GM23248 (cell line): ENCODE results near the gene CPED1. TPM values are rescaled to one million over a fixed set of nuclear protein-coding genes. Genes with fewer than 3 reads are reported as not detected.

Source experiments
- DNase-seq: peaks from one replicate; pipeline ENCODE4 v3.0.0-alpha.2; 2015
- H2AFZ ChIP-seq: fragments of 200-600 bp; sonication (generic); 2 replicates; pipeline ENCODE4 v1.6.1; 2016; ENCODE audit warnings: antibody characterized with exemption
- H3F3A ChIP-seq: fragments of 200-600 bp; sonication (generic); 2 replicates; pipeline ENCODE4 v1.6.1; 2016; ENCODE audit warnings: mild to moderate bottlenecking, antibody characterized with exemption, mixed run types; ENCODE audit not compliant: insufficient read depth
- H3K27ac ChIP-seq: fragments of 200-600 bp; sonication (generic); 2 replicates; pipeline ENCODE4 v1.5.1; 2016; ENCODE audit warnings: mild to moderate bottlenecking
- H3K27me3 ChIP-seq: fragments of 200-600 bp; sonication (generic); replicated peaks from 2 replicates; pipeline ENCODE4 v1.6.1; 2016; ENCODE audit warnings: mild to moderate bottlenecking; ENCODE audit not compliant: insufficient read depth
- H3K36me3 ChIP-seq: fragments of 200-600 bp; sonication (generic); 2 replicates; pipeline ENCODE4 v1.6.1; 2016; ENCODE audit warnings: low read depth, mild to moderate bottlenecking
- H3K4me1 ChIP-seq: fragments of 200-600 bp; sonication (generic); 2 replicates; pipeline ENCODE4 v1.6.1; 2016; ENCODE audit warnings: mild to moderate bottlenecking; ENCODE audit not compliant: insufficient read depth
- H3K4me2 ChIP-seq: fragments of 200-600 bp; sonication (generic); one replicate; pipeline ENCODE4 v1.6.1; 2016; ENCODE audit warnings: mild to moderate bottlenecking; ENCODE audit not compliant: unreplicated experiment
- H3K4me3 ChIP-seq: fragments of 200-600 bp; sonication (generic); 2 replicates; pipeline ENCODE4 v1.5.1; 2016; ENCODE audit warnings: mild to moderate bottlenecking
- H3K79me2 ChIP-seq: fragments of 200-600 bp; sonication (generic); 2 replicates; pipeline ENCODE4 v1.6.1; 2016; ENCODE audit warnings: mild to moderate bottlenecking; ENCODE audit not compliant: insufficient read depth
- H3K9ac ChIP-seq: fragments of 200-600 bp; sonication (generic); 2 replicates; pipeline ENCODE4 v1.6.1; 2016; ENCODE audit warnings: mild to moderate bottlenecking
- H3K9me2 ChIP-seq: fragments of 200-600 bp; sonication (generic); 2 replicates; pipeline ENCODE4 v1.6.1; 2016; ENCODE audit warnings: mixed run types, mild to moderate bottlenecking, moderate library complexity; ENCODE audit not compliant: insufficient read depth
- H3K9me3 ChIP-seq: fragments of 200-600 bp; sonication (generic); one replicate; pipeline ENCODE4 v1.6.1; 2017; ENCODE audit warnings: low read depth
- H4K20me1 ChIP-seq: fragments of 200-600 bp; sonication (generic); 2 replicates; pipeline ENCODE4 v1.6.0; 2016; ENCODE audit not compliant: insufficient read depth
- EZH2 ChIP-seq: fragments of 200-600 bp; sonication (generic); IDR thresholded peaks from 2 replicates; pipeline ENCODE4 v1.6.1; 2018; ENCODE audit warnings: antibody characterized with exemption, mild to moderate bottlenecking; ENCODE audit not compliant: insufficient read depth, poor library complexity, severe bottlenecking
- EZH2phosphoT487 ChIP-seq: fragments of 200-600 bp; sonication (generic); IDR thresholded peaks from 2 replicates; pipeline ENCODE4 v1.6.1; 2018; ENCODE audit warnings: antibody characterized with exemption, moderate library complexity, mild to moderate bottlenecking, low read depth; ENCODE audit not compliant: insufficient read depth
- WGBS, 2 experiments: methylation state at CpG; one replicate each; pipeline ENCODE4 v1.1.6; 2015 to 2017; ENCODE audit warnings: low lambda C conversion rate in 2 of 2, low coverage in 1 of 2; ENCODE audit errors: missing lambda C conversion rate in 2 of 2; 5-methylcytosine and 5-hydroxymethylcytosine counted together
- in situ Hi-C: fragments of 300-500 bp; cut with MboI; formaldehyde crosslinking; loops from 2 replicates; pipeline ENCODE4 v1.15.0; 2020
- polyA plus RNA-seq: library from polyadenylated mRNA; unstranded; fragments of >200 nt; fragmentation: Nextera tagmentation; extraction: Ambion mirVana; gene quantifications from 2 replicates; pipeline ENCODE4 v1.2.1, GENCODE V29; 2016
- total RNA-seq: library from RNA; depleted of rRNA; stranded (reverse); fragments of >200 nt; shearing (Covaris generic); gene quantifications from 2 replicates; pipeline ENCODE4 v1.2.3, GENCODE V29; 2014

The CPED1 gene
- total and polyA plus RNA-seq, 2 experiments from 2014 or later: 12.4 to 20.2 TPM

DNA sequence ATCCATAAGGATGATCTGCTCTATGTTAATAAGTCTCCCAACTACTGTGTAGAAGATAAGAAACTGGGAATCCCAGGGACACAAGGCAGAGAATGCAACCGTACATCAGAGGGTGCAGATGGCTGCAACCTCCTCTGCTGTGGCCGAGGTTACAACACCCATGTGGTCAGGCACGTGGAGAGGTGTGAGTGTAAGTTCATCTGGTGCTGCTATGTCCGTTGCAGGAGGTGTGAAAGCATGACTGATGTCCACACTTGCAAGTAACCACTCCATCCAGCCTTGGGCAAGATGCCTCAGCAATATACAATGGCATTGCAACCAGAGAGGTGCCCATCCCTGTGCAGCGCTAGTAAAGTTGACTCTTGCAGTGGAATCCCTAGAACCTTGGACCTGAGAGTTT lies 350.6 kb downstream of the CPED1 start:
- no peaks in the 10 kb centered on the region for H3K36me3 ChIP-seq
- peaks cover 22% of the 10 kb centered on the region for H3K4me1 ChIP-seq
- H3K9ac ChIP-seq: no peak overlapping the region
- no peak overlapping the region for H2AFZ ChIP-seq
- H3K27me3 ChIP-seq: peaks cover 25% of the 10 kb centered on the region
- peaks cover 24% of the 10 kb centered on the region for H3F3A ChIP-seq
- H3K79me2 ChIP-seq: no peaks in the 10 kb centered on the region
- no peaks in the 10 kb centered on the region for H3K9me2 ChIP-seq
- no peaks in the 10 kb centered on the region for H4K20me1 ChIP-seq
- TF ChIP-seq EZH2phosphoT487 (no peak), EZH2 (no peak)
- 85 to 89% methylated on average over 5 of the region's 5 CpGs for WGBS, 2 experiments
- no peak for DNase-seq
- no peak overlapping the region for H3K4me2 ChIP-seq
- in situ Hi-C loops: loop anchor here (25.0 kb wide), 1 partner anchor 352 kb away; the partner anchor contains the start of gene CPED1
- no peak overlapping the region for H3K27ac ChIP-seq
- no peak overlapping the region for H3K4me3 ChIP-seq
- no peaks in the 10 kb centered on the region for H3K9me3 ChIP-seq

- TF ChIP-seq EZH2 (no peak), EZH2phosphoT487 (no peak)
- Histone ChIP-seq H3F3A (peaks cover 24% of the 10 kb centered on the region), H3K4me3 (no peak overlapping the region), H4K20me1 (no peaks in the 10 kb centered on the region), H3K36me3 (no peaks in the 10 kb centered on the region), H3K4me1 (peaks cover 19% of the 10 kb centered on the region), H3K27me3 (no peaks in the 10 kb centered on the region), H2AFZ (no peak overlapping the region), H3K79me2 (no peaks in the 10 kb centered on the region), H3K27ac (no peak overlapping the region), H3K9me2 (no peaks in the 10 kb centered on the region), H3K9me3 (no peaks in the 10 kb centered on the region), H3K9ac (no peak overlapping the region), H3K4me2 (no peak overlapping the region)
- in situ Hi-C loops: loop anchor here (25.0 kb wide), 1 partner anchor 355 kb away; the partner anchor contains the start of gene CPED1
- peak; percentile 7 for DNase-seq
Observed at GRCh38 chr7:121341933-121342332, 353.4 kb downstream of the CPED1 start.

GRCh38 chr7:121342631-121343030 lies 354.1 kb downstream of the CPED1 start:
- H3K36me3 ChIP-seq: no peaks in the 10 kb centered on the region
- in situ Hi-C loops: loop anchor here (25.0 kb wide), 1 partner anchor 355 kb away; the partner anchor contains the start of gene CPED1
- H3K9ac ChIP-seq: no peak overlapping the region
- H3K9me3 ChIP-seq: no peaks in the 10 kb centered on the region
- no peak for DNase-seq
- H3F3A ChIP-seq: peaks cover 21% of the 10 kb centered on the region
- H3K4me1 ChIP-seq: peaks cover 19% of the 10 kb centered on the region
- H4K20me1 ChIP-seq: no peaks in the 10 kb centered on the region
- no peak overlapping the region for H3K27ac ChIP-seq
- no peaks in the 10 kb centered on the region for H3K27me3 ChIP-seq
- H3K79me2 ChIP-seq: no peaks in the 10 kb centered on the region
- no peaks in the 10 kb centered on the region for H3K9me2 ChIP-seq
- H2AFZ ChIP-seq: no peak overlapping the region
- H3K4me2 ChIP-seq: peak overlapping the region; percentile 0
- no peak overlapping the region for H3K4me3 ChIP-seq
- TF ChIP-seq EZH2phosphoT487: no peak
- no peak for TF ChIP-seq EZH2
- WGBS, 2 experiments: 87 to 90% methylated on average over 4 of the region's 4 CpGs

GRCh38 chr7:121343302-121343701 lies 354.8 kb downstream of the CPED1 start:
- DNase-seq: peak; percentile 22

More at GRCh38 chr7:121343302-121343701, 354.8 kb downstream of the CPED1 start:
- no peaks in the 10 kb centered on the region for H3K79me2 ChIP-seq
- in situ Hi-C loops: loop anchor here (25.0 kb wide), 1 partner anchor 356 kb away; the partner anchor contains the start of gene CPED1
- no peaks in the 10 kb centered on the region for H3K9me2 ChIP-seq
- H3K4me1 ChIP-seq: peaks cover 19% of the 10 kb centered on the region
- no peak overlapping the region for H3K9ac ChIP-seq
- peak overlapping the region; percentile 0 for H3K4me2 ChIP-seq
- peaks cover 2% of the 10 kb centered on the region; the same call in 1 of the 2 replicates for H3K36me3 ChIP-seq
- H3K27me3 ChIP-seq: no peaks in the 10 kb centered on the region
- TF ChIP-seq EZH2: no peak
- no peak for TF ChIP-seq EZH2phosphoT487
- WGBS, 2 experiments: 61 to 76% methylated on average over 3 of the region's 3 CpGs
- H2AFZ ChIP-seq: no peak overlapping the region
- H4K20me1 ChIP-seq: no peaks in the 10 kb centered on the region
- no peak overlapping the region for H3K27ac ChIP-seq
- H3K9me3 ChIP-seq: no peaks in the 10 kb centered on the region
- H3K4me3 ChIP-seq: no peak overlapping the region
- peaks cover 21% of the 10 kb centered on the region for H3F3A ChIP-seq
